ENCODE data around the gene ADGRL1.
A peak's percentile ranks its signal among the peaks of the same experiment; 100 is the strongest.
"Not testable (repeated sequence)": the region's sequence is repeated elsewhere in the genome, so short reads cannot be mapped to it uniquely, and the experiment has no call there.

The ADGRL1 gene

GRCh38 chr19:14187561-14187960 lies 18.4 kb downstream of the ADGRL1 start:
- H3K4me3 ChIP-seq (ENCODE audit: low read depth, low read length), result no peak overlapping the region
- peak; percentile 73 for DNase-seq (ENCODE audit: low read depth)
- TF ChIP-seq MYC (IDR thresholded peaks at IDR 0.05; ENCODE audit: low read depth, low read length) (no peak), MAX (IDR thresholded peaks at IDR 0.05; ENCODE audit: low read depth, low read length) (no peak)

DNA sequence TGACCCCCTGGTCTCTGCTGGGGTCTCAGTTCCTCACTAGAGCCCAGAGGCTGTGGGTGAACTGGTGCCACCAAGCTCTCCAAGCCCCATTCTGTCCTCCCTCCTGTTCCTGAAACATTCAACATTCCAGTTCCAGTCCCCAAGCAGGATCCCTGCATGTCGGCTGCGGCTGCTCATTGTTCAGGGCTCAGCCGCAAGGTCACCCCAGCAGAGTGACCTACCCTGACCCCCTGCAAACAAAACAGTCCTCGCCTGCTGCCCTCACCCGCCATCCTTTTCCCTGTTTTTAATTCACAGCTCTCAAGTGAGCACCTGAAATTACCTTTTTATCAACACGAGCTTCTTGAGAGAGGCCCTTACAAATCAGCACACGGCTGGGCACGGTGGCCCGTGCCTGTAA lies 19.3 kb downstream of the ADGRL1 start:
- H3K4me3 ChIP-seq (ENCODE audit: low read depth, low read length); DNase-seq (ENCODE audit: low read depth): not testable (repeated sequence)

- H3K4me3 ChIP-seq (ENCODE audit: low read depth, low read length); DNase-seq (ENCODE audit: low read depth): not testable (repeated sequence)
Measured at GRCh38 chr19:14185691-14186090, 20.3 kb downstream of the ADGRL1 start.

GRCh38 chr19:14185158-14185557 lies 20.8 kb downstream of the ADGRL1 start:
- no peak overlapping the region for H3K4me3 ChIP-seq (ENCODE audit: low read depth, low read length)
- TF ChIP-seq MYC (IDR thresholded peaks at IDR 0.05; ENCODE audit: low read depth, low read length), result no peak
- TF ChIP-seq CTCF (IDR thresholded peaks at IDR 0.05; ENCODE audit: low read depth, low read length), result no peak
- no peak for TF ChIP-seq POLR2A (IDR thresholded peaks at IDR 0.05; ENCODE audit: extremely low read depth, insufficient read length)
- TF ChIP-seq MAX (IDR thresholded peaks at IDR 0.05; ENCODE audit: low read depth, low read length), result no peak
- DNase-seq (ENCODE audit: low read depth), result no peak

DNA sequence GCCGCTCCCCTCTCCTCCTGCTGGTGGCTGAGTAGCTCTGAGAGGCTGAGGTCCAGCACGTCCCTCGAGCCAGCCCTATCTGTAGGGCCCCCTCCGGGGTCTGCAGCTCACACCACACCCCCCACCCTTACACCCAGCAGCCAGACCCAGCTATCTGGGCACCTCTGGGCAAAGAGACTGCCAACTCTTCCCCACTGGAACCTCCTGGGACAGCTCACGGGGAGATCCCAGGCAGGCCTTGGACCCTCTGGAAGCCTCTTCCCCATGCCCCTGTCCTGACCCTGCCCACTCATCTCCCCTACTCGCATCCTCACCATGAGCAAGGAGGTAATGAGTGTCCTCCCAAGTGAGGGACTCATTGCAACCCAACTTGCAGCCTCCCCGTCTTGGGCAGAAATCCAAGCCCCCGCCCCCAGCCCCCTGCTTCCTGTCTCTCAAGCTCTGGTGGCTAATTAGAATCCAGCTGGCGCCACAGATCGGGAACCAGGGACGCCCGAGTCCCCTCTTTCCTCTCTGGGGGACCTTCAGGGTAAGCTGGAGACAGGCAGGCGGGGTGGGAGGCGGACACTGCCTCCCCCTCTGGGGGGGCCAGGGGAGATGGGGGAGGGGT lies 22.1 kb downstream of the ADGRL1 start:
- TF ChIP-seq CTCF (IDR thresholded peaks at IDR 0.05; ENCODE audit: low read depth, low read length), result no peak
- DNase-seq (ENCODE audit: low read depth), result no peak

GRCh38 chr19:14182476-14182875 lies 23.5 kb downstream of the ADGRL1 start:
- no peak for TF ChIP-seq MYC (IDR thresholded peaks at IDR 0.05; ENCODE audit: low read depth, low read length)
- no peak for TF ChIP-seq POLR2A (IDR thresholded peaks at IDR 0.05; ENCODE audit: extremely low read depth, insufficient read length)
- TF ChIP-seq MAX (IDR thresholded peaks at IDR 0.05; ENCODE audit: low read depth, low read length), result no peak
- TF ChIP-seq CTCF (IDR thresholded peaks at IDR 0.05; ENCODE audit: low read depth, low read length), result no peak
- no peak overlapping the region for H3K4me3 ChIP-seq (ENCODE audit: low read depth, low read length)
- no peak for DNase-seq (ENCODE audit: low read depth)

More for the DNA sequence above, 22.1 kb downstream of the ADGRL1 start:
- no peak overlapping the region for H3K4me3 ChIP-seq (ENCODE audit: low read depth, low read length)

GRCh38 chr19:14181906-14182305 lies 24.1 kb downstream of the ADGRL1 start:
- no peak overlapping the region for H3K4me3 ChIP-seq (ENCODE audit: low read depth, low read length)
- TF ChIP-seq POLR2A (IDR thresholded peaks at IDR 0.05; ENCODE audit: extremely low read depth, insufficient read length), result no peak
- no peak for TF ChIP-seq MYC (IDR thresholded peaks at IDR 0.05; ENCODE audit: low read depth, low read length)
- no peak for TF ChIP-seq CTCF (IDR thresholded peaks at IDR 0.05; ENCODE audit: low read depth, low read length)
- TF ChIP-seq MAX (IDR thresholded peaks at IDR 0.05; ENCODE audit: low read depth, low read length), result no peak
- no peak for DNase-seq (ENCODE audit: low read depth)

DNA sequence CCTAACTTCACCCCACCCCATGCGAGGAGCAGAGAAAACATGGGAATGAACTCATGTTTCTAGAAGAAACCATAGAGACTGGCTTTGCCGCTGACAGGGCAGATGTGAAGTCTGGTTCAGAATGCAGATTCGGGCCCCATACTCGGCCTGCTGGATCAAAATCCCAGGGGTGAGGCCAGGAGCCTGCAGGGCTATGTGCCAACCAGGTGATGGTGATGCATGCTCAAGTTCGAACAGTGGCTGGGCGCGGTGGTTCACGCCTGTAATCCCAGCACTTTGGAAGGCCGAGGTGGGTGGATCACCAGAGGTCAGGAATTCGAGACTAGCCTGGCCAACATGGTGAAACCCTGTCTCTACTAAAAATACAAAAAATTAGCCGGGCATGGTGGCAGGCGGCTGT lies 24.8 kb downstream of the ADGRL1 start:
- H3K4me3 ChIP-seq (ENCODE audit: low read depth, low read length); DNase-seq (ENCODE audit: low read depth): not testable (repeated sequence)
